ENCODE measurements around the gene HOXA4.

- TF ChIP-seq CTCF (IDR thresholded peaks at IDR 0.05): no peak
- TF ChIP-seq POLR2AphosphoS5 (IDR thresholded peaks at IDR 0.05; ENCODE audit: insufficient read depth in 1 of 2, low read depth in 1 of 2): no peak
Measured at GRCh38 chr7:27101957-27102580, 28.5 kb downstream of the HOXA4 start.
